HG02870 (cell line): ENCODE data around the gene CD46.
A peak's percentile ranks its signal among the peaks of the same experiment; 100 is the strongest.
"Not testable (repeated sequence)": the region's sequence is repeated elsewhere in the genome, so short reads cannot be mapped to it uniquely, and the experiment has no call there.

Source experiments
- ATAC-seq: cut with Tn5 transposase; IDR thresholded peaks from one replicate; pipeline ENCODE4 v1.9.1; 2021; ENCODE audit warnings: mild to moderate bottlenecking, moderate library complexity; ENCODE audit not compliant: unreplicated experiment

The CD46 gene

GRCh38 chr1:207751790-207752455 lies at the start of gene CD46:
TSS of gene CD46 (plus strand) at chr1:207752054. CDS start at chr1:207752213, 159 bp downstream.
- ATAC-seq: peak; percentile 90

GRCh38 chr1:207702317-207702716 lies 49.5 kb upstream of the CD46 start:
- no peak for ATAC-seq

- ATAC-seq: no peak
These were observed 48.1 kb upstream of the CD46 start for GRCh38 chr1:207703712-207704111.

GRCh38 chr1:207708004-207708403 lies 43.9 kb upstream of the CD46 start:
- not testable (repeated sequence) for ATAC-seq

GRCh38 chr1:207711285-207711684 lies 40.6 kb upstream of the CD46 start:
- no peak for ATAC-seq

GRCh38 chr1:207712701-207713100 lies 39.2 kb upstream of the CD46 start:
- ATAC-seq: not testable (repeated sequence)

- no peak for ATAC-seq
These were observed 38.3 kb upstream of the CD46 start for GRCh38 chr1:207713529-207713928.

GRCh38 chr1:207719234-207719633 lies 32.6 kb upstream of the CD46 start:
- no peak for ATAC-seq

GRCh38 chr1:207728200-207728858 lies 23.5 kb upstream of the CD46 start:
- not testable (repeated sequence) for ATAC-seq

DNA sequence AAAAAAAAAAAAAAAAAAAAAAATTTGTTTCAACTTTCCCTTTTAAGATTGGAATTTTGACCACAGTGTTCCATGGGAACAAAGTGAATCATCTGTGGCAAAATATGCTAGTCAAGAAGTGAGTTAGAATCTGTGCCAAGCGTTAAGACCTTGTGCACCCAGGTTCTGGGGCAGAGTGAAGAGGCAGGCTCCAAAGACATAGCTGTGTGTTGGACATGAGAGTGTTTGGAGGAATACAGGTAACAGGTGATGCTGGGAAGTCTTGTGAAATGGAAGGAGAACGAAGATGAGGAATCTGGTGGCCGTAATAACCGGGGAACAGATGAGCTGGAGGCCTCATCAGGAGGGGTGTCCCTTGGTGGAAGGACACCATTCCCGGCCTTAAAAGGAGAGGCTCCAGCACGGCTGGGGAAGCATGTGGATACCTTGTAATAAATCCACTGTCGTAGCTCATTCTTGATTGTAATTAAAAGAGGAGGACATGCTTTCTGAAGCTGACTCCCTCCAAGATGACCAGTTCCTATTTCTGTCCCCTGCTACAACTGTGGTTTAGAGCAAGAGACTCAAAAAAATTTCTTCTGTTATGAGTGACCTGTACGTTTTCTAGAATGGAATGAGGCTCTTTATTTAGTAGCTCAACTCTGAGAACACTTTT lies 14.2 kb upstream of the CD46 start:
- not testable (repeated sequence) for ATAC-seq

GRCh38 chr1:207738158-207738659 lies 13.6 kb upstream of the CD46 start:
- ATAC-seq: not testable (repeated sequence)

DNA sequence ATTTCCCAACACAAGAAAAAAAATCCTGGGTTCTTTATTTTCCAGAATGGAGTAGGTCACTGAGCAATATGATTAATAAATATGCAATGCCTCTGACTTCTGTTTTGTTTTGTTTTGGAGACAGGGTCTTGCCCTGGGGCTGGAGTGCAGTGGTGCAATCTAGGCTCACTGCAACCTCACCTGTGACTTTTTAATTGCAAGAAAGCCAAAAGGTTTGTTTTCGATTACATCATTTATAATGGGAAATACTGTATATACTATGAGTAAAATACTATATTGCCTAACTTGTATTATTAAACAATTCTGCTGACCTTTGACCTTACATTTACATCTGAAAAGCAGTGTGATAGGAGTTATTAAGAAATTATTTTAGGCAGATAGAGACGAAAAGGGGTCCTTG lies 11.6 kb upstream of the CD46 start:
- ATAC-seq: no peak

- no peak for ATAC-seq
These were observed 8.9 kb upstream of the CD46 start for GRCh38 chr1:207742850-207743555.

DNA sequence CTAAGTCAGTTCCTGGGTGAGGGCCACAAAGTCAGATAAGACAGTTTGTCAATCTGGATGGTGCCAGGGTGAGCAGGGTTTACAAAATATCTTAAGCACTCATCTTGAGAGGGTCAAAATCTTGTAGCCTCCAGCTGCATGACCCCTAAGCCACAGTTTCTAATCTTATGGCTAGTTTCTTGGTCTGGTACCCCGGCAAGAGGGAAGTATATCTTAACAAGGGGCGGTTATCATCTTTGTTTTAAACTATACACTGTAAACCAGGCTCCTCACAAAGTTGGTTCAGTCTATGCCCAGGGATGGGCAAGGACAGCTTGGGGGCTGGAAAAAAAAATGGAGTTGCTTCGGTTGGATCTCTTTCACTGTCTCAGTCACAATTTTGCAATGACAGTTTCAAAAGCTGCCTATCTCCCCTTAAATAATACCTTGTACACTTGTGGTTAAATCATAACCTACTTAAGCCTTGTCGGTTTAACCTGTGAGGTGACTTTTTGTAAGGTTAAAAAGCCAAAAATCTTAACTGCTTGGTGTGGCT lies 7.8 kb upstream of the CD46 start:
- ATAC-seq: no peak

GRCh38 chr1:207745285-207745684 lies 6.6 kb upstream of the CD46 start:
- ATAC-seq: no peak

- no peak for ATAC-seq
These were observed 5.8 kb upstream of the CD46 start for GRCh38 chr1:207745839-207746767.

- ATAC-seq: no peak
These were observed 4.0 kb upstream of the CD46 start for GRCh38 chr1:207747627-207748492.

DNA sequence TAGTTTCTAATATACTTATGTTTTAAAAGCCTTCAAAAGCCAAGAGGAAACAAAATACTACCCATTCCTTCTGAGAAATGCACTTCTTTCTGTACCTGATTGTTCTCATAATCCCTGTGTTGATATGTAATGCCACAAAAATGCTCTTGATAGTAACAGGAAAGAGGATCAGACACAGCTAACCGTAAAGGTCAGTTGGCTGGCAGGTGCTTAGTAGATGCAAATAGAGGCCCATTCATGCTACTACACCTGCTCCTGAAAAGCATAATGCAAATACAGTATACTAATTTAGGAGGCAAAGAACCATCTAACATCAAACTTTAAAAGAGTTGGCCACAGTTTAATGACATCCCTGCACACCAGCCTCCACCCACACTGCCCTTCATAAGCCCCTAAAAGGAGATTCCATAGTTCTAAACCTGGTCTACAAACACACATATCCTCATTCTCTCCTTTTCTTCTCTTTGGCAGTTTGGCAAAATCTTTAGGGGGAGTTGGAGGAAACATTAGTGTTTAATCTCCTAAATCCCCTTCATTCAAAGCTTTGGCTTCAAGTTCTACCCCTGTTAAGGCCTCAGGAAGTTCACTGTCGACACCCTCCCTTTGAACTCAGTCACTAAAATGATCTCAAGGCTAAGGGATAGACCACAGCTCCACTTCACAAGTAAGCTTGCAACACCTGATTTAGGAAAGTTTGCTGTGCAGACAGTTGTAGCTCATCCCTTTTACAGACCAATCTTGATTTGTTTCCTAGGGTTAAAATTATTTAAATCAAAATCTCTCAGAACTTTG lies 2.9 kb upstream of the CD46 start:
- ATAC-seq: no peak
